SU-DHL-6 (cell line): ENCODE measurements around the gene CRYBA1.

Experiments
- EZH2phosphoT487 ChIP-seq: fragments of 200-600 bp; sonication (generic), shearing (Covaris generic); conservative IDR thresholded peaks from 2 replicates; pipeline ENCODE4 v1.6.1; 2018; ENCODE audit warnings: mild to moderate bottlenecking, antibody characterized with exemption, low read length, moderate library complexity, mixed read lengths
- TF ChIP-seq, protein P1 (sequence below): fragments of 200-600 bp; sonication (generic); IDR thresholded peaks from one replicate; pipeline ENCODE4 v1.5.1; 2017; ENCODE audit warnings: antibody characterized with exemption, mild to moderate bottlenecking, low read length, moderate library complexity; ENCODE audit not compliant: insufficient read depth, poor library complexity, severe bottlenecking

GRCh38 chr17:29253037-29253436, 6.4 kb downstream of the CRYBA1 start:
- TF ChIP-seq, protein P1, sequence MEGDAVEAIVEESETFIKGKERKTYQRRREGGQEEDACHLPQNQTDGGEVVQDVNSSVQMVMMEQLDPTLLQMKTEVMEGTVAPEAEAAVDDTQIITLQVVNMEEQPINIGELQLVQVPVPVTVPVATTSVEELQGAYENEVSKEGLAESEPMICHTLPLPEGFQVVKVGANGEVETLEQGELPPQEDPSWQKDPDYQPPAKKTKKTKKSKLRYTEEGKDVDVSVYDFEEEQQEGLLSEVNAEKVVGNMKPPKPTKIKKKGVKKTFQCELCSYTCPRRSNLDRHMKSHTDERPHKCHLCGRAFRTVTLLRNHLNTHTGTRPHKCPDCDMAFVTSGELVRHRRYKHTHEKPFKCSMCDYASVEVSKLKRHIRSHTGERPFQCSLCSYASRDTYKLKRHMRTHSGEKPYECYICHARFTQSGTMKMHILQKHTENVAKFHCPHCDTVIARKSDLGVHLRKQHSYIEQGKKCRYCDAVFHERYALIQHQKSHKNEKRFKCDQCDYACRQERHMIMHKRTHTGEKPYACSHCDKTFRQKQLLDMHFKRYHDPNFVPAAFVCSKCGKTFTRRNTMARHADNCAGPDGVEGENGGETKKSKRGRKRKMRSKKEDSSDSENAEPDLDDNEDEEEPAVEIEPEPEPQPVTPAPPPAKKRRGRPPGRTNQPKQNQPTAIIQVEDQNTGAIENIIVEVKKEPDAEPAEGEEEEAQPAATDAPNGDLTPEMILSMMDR: no peak
- TF ChIP-seq EZH2phosphoT487: no peak
